ENCODE measurements around the gene IKZF1. TPM values are rescaled to one million over a fixed set of nuclear protein-coding genes. Genes with fewer than 3 reads are reported as not detected.

Gene IKZF1
- total RNA-seq, 1 donor, result under 0.01 TPM

GRCh38 chr7:50358779-50359178, 54.3 kb downstream of the IKZF1 start:
- no peaks in the 10 kb centered on the region for H3K36me3 ChIP-seq (ENCODE audit: insufficient read depth, low read length)
- H3K79me2 ChIP-seq (ENCODE audit: insufficient read depth, low read length), result no peaks in the 10 kb centered on the region
- no peak for TF ChIP-seq CTCF (IDR thresholded peaks at IDR 0.05; ENCODE audit: extremely low read depth, low read depth, low read length)
- H3K27me3 ChIP-seq (ENCODE audit: insufficient read depth, low read length), result no peaks in the 10 kb centered on the region
- no peak overlapping the region for H3K27ac ChIP-seq (ENCODE audit: low read depth, low read length)
- no peaks in the 10 kb centered on the region for H4K20me1 ChIP-seq (ENCODE audit: insufficient read depth, low read length)
- DNase-seq (ENCODE audit: insufficient read length, low spot score, missing footprints), result no peak
- H3K4me3 ChIP-seq (ENCODE audit: insufficient read depth, low read length), result no peak overlapping the region
- H2AFZ ChIP-seq (ENCODE audit: low read length), result no peak overlapping the region
- H3K9me3 ChIP-seq (ENCODE audit: low read depth, low read length), result no peaks in the 10 kb centered on the region
- no peaks in the 10 kb centered on the region for H3K4me1 ChIP-seq (ENCODE audit: insufficient read depth, low read length)
- H3K4me2 ChIP-seq (ENCODE audit: insufficient read depth, low read length), result no peak overlapping the region

GRCh38 chr7:50359258-50359994, 54.9 kb downstream of the IKZF1 start:
- Histone ChIP-seq H3K4me1 (ENCODE audit: insufficient read depth, low read length) (no peaks in the 10 kb centered on the region), H2AFZ (ENCODE audit: low read length) (no peak overlapping the region), H3K36me3 (ENCODE audit: insufficient read depth, low read length) (no peaks in the 10 kb centered on the region), H3K9me3 (ENCODE audit: low read depth, low read length) (no peaks in the 10 kb centered on the region), H3K4me3 (ENCODE audit: insufficient read depth, low read length) (no peak overlapping the region), H3K4me2 (ENCODE audit: insufficient read depth, low read length) (no peak overlapping the region), H3K79me2 (ENCODE audit: insufficient read depth, low read length) (no peaks in the 10 kb centered on the region), H3K27me3 (ENCODE audit: insufficient read depth, low read length) (no peaks in the 10 kb centered on the region), H3K27ac (ENCODE audit: low read depth, low read length) (no peak overlapping the region), H4K20me1 (ENCODE audit: insufficient read depth, low read length) (no peaks in the 10 kb centered on the region)
- TF ChIP-seq CTCF (IDR thresholded peaks at IDR 0.05; ENCODE audit: extremely low read depth, low read depth, low read length), result no peak
- DNase-seq (ENCODE audit: insufficient read length, low spot score, missing footprints), result no peak

- TF ChIP-seq CTCF (IDR thresholded peaks at IDR 0.05; ENCODE audit: extremely low read depth, low read depth, low read length), result no peak
- Histone ChIP-seq H3K79me2 (ENCODE audit: insufficient read depth, low read length) (no peaks in the 10 kb centered on the region), H2AFZ (ENCODE audit: low read length) (no peak overlapping the region), H3K9me3 (ENCODE audit: low read depth, low read length) (no peaks in the 10 kb centered on the region), H3K36me3 (ENCODE audit: insufficient read depth, low read length) (no peaks in the 10 kb centered on the region), H3K4me3 (ENCODE audit: insufficient read depth, low read length) (no peak overlapping the region), H3K4me2 (ENCODE audit: insufficient read depth, low read length) (no peak overlapping the region), H3K27me3 (ENCODE audit: insufficient read depth, low read length) (no peaks in the 10 kb centered on the region), H3K4me1 (ENCODE audit: insufficient read depth, low read length) (no peaks in the 10 kb centered on the region), H3K27ac (ENCODE audit: low read depth, low read length) (no peak overlapping the region), H4K20me1 (ENCODE audit: insufficient read depth, low read length) (no peaks in the 10 kb centered on the region)
- no peak for DNase-seq (ENCODE audit: insufficient read length, low spot score, missing footprints)
Measured at GRCh38 chr7:50359995-50360925, 55.7 kb downstream of the IKZF1 start.

- H3K79me2 ChIP-seq (ENCODE audit: insufficient read depth, low read length), result no peaks in the 10 kb centered on the region
- no peaks in the 10 kb centered on the region for H3K27me3 ChIP-seq (ENCODE audit: insufficient read depth, low read length)
- H2AFZ ChIP-seq (ENCODE audit: low read length), result no peak overlapping the region
- no peaks in the 10 kb centered on the region for H3K9me3 ChIP-seq (ENCODE audit: low read depth, low read length)
- no peak overlapping the region for H3K4me3 ChIP-seq (ENCODE audit: insufficient read depth, low read length)
- no peak overlapping the region for H3K27ac ChIP-seq (ENCODE audit: low read depth, low read length)
- DNase-seq (ENCODE audit: insufficient read length, low spot score, missing footprints), result no peak
- H3K4me1 ChIP-seq (ENCODE audit: insufficient read depth, low read length), result no peaks in the 10 kb centered on the region
- no peak overlapping the region for H3K4me2 ChIP-seq (ENCODE audit: insufficient read depth, low read length)
- no peaks in the 10 kb centered on the region for H4K20me1 ChIP-seq (ENCODE audit: insufficient read depth, low read length)
- TF ChIP-seq CTCF (IDR thresholded peaks at IDR 0.05; ENCODE audit: extremely low read depth, low read depth, low read length), result no peak
- no peaks in the 10 kb centered on the region for H3K36me3 ChIP-seq (ENCODE audit: insufficient read depth, low read length)
Measured at GRCh38 chr7:50362142-50362541, 57.6 kb downstream of the IKZF1 start.

All from osteoblast (primary cell).